K562 (cell line): ENCODE measurements around the gene RNF123. TPM values are rescaled to one million over a fixed set of nuclear protein-coding genes. Genes with fewer than 3 reads are reported as not detected.

Experiments used
- ATAC-seq: fragments of 200-7000 bp; cut with Tn5 transposase; 3 replicates; pipeline ENCODE4 v1.9.1; 2020; ENCODE audit warnings: moderate library complexity
- BruUV-seq: library from RNA; stranded (reverse); fragments of 400-500 nt; replicated peaks from 2 replicates; lab custom pipeline; 2021; lab: Mats Ljungman, UMichigan
- CTCF ChIA-PET: fragments of 300-600 bp; formaldehyde crosslinking; extraction: SDS; loops from one replicate; lab custom pipeline; 2021; ENCODE audit warnings: low intra/inter-chr PET ratio; lab: Yijun Ruan, JAX
- POLR2A ChIA-PET: fragments of 300-600, 350-650 bp; sonication (Branson Sonifier 250); formaldehyde crosslinking; extraction: SDS; loops from one replicate; lab custom pipeline; 2021; ENCODE audit warnings: antibody characterized with exemption, inconsistent platforms; lab: Yijun Ruan, JAX
- DNase-seq, 4 experiments: peaks; one replicate each; pipeline versions ENCODE4 v3.0.0 to v3.0.0-alpha.2; 2011 to 2018; ENCODE audit warnings: low spot score in 3 of 4, mixed read lengths in 3 of 4; ENCODE audit errors: extremely low read depth in 1 of 4
- FAIRE-seq: peaks from 2 replicates; lab custom pipeline; 2011; peaks lifted over from hg19 to GRCh38; lab: Jason Lieb, UNC
- H2AFZ ChIP-seq: 2 replicates; pipeline ENCODE4 v1.6.0; 2011; ENCODE audit warnings: low read depth, low read length, control low read depth, inconsistent platforms
- H3K27ac ChIP-seq: fragments of 200-600 bp; 3 replicates; pipeline ENCODE4 v1.8.0; 2011; ENCODE audit warnings: low read depth, mild to moderate bottlenecking, control low read depth, inconsistent platforms, low read length, moderate library complexity, mixed read lengths; ENCODE audit errors: extremely low read depth
- H3K27me3 ChIP-seq, 2 experiments: fragments of 300-600 bp in 1 of 2; 2 replicates in 1 of 2; 3 replicates in 1 of 2; pipeline versions ENCODE4 v1.6.0 to v1.8.0; 2011; ENCODE audit warnings: inconsistent platforms in 2 of 2, low read length in 2 of 2, mild to moderate bottlenecking in 1 of 2, mixed read lengths in 1 of 2, moderate library complexity in 1 of 2; ENCODE audit not compliant: control insufficient read depth in 2 of 2, insufficient read depth in 2 of 2
- H3K36me3 ChIP-seq: fragments of 300-600 bp; 3 replicates; pipeline ENCODE4 v1.8.0; 2011; ENCODE audit warnings: mild to moderate bottlenecking, low read length, inconsistent platforms; ENCODE audit not compliant: control insufficient read depth, insufficient read depth
- H3K4me1 ChIP-seq, 2 experiments: fragments of 200-600 bp in 1 of 2; replicated peaks in 1 of 2; 2 replicates in 1 of 2; 3 replicates in 1 of 2; pipeline versions ENCODE4 v1.5.1 to v1.8.0; 2011; ENCODE audit warnings: inconsistent platforms in 2 of 2, low read length in 2 of 2, mild to moderate bottlenecking in 1 of 2, mixed read lengths in 1 of 2, moderate library complexity in 1 of 2; ENCODE audit not compliant: control insufficient read depth in 2 of 2, insufficient read depth in 2 of 2
- H3K4me2 ChIP-seq: 2 replicates; pipeline ENCODE4 v1.6.1; 2011; ENCODE audit warnings: low read length, control low read depth, inconsistent platforms, mixed read lengths; ENCODE audit not compliant: insufficient read depth
- H3K4me3 ChIP-seq: fragments of 200-600 bp; sonication (generic), shearing (Covaris generic); 2 replicates; pipeline ENCODE4 v1.5.1; 2016; ENCODE audit warnings: control low read depth, inconsistent platforms
- H3K79me2 ChIP-seq: fragments of 200-600 bp; 3 replicates; pipeline ENCODE4 v1.8.0; 2011; ENCODE audit warnings: low read length, inconsistent platforms; ENCODE audit not compliant: control insufficient read depth, insufficient read depth
- H3K9ac ChIP-seq, 2 experiments: 2 replicates each; pipeline versions ENCODE4 v1.6.0 to v1.6.1; 2011; ENCODE audit warnings: low read depth in 2 of 2, low read length in 2 of 2, control low read depth in 1 of 2, inconsistent platforms in 1 of 2, mild to moderate bottlenecking in 1 of 2, mixed read lengths in 1 of 2; ENCODE audit not compliant: insufficient read depth in 1 of 2
- H3K9me1 ChIP-seq: one replicate; pipeline ENCODE4 v1.6.0; 2011; ENCODE audit warnings: inconsistent platforms, mild to moderate bottlenecking, low read length, moderate library complexity; ENCODE audit not compliant: control insufficient read depth, insufficient read depth
- H3K9me3 ChIP-seq: replicated peaks from 2 replicates; pipeline ENCODE4 v1.5.1; 2011; ENCODE audit warnings: low read depth, low read length, inconsistent platforms; ENCODE audit not compliant: control insufficient read depth, insufficient read depth
- H4K20me1 ChIP-seq: replicated peaks from 2 replicates; pipeline ENCODE4 v1.6.1; 2011; ENCODE audit warnings: low read length, inconsistent platforms, mixed read lengths; ENCODE audit not compliant: control insufficient read depth, insufficient read depth
- BCL6 ChIP-seq: fragments of 250-450 bp; sonication (Bioruptor Pico); IDR thresholded peaks from 2 replicates; pipeline ENCODE4 v1.4.0; 2020
- DACH1 ChIP-seq: fragments of 450-650 bp; IDR thresholded peaks from 2 replicates; pipeline ENCODE4 v1.6.1; 2018; ENCODE audit not compliant: partially characterized antibody
- HMGN3 ChIP-seq: IDR thresholded peaks from 2 replicates; pipeline ENCODE4 v1.6.1; 2011; ENCODE audit warnings: borderline replicate concordance, low read depth, mild to moderate bottlenecking, mixed read lengths, low read length; ENCODE audit not compliant: insufficient read length; ENCODE audit errors: extremely low read depth
- IFI16 ChIP-seq: fragments of 250-450 bp; sonication (Bioruptor Pico); IDR thresholded peaks from 2 replicates; pipeline ENCODE4 v2.1.2; 2022; ENCODE audit warnings: mild to moderate bottlenecking, inconsistent platforms
- MAFF ChIP-seq: IDR thresholded peaks from 2 replicates; pipeline ENCODE4 v1.6.1; 2012; ENCODE audit warnings: low read length, improper control_type of control experiment
- POLR2AphosphoS5 ChIP-seq: IDR thresholded peaks from 2 replicates; pipeline ENCODE4 v1.6.1; 2011; ENCODE audit warnings: mild to moderate bottlenecking, low read depth, low read length, moderate library complexity; ENCODE audit not compliant: control insufficient read depth, insufficient read depth
- RAD51 ChIP-seq: fragments of 450-650 bp; IDR thresholded peaks from 2 replicates; pipeline ENCODE4 v1.7.1; 2016; ENCODE audit warnings: low read depth, mild to moderate bottlenecking, borderline replicate concordance
- RBM39 ChIP-seq: fragments of 200-400 bp; formaldehyde crosslinking; optimal IDR thresholded peaks from 2 replicates; pipeline ENCODE3; 2018; ENCODE audit warnings: low read depth, low read length
- WGBS: fragments of 100-300 bp; shearing (Covaris generic); methylation state at CpG from one replicate; pipeline ENCODE4 v1.1.6; 2016; ENCODE audit warnings: low coverage, mixed read lengths; ENCODE audit not compliant: insufficient coverage; ENCODE audit errors: missing lambda C conversion rate; 5-methylcytosine and 5-hydroxymethylcytosine counted together
- in situ Hi-C: fragments of 300-500 bp; cut with MboI; formaldehyde crosslinking; loops from 4 replicates; pipeline ENCODE4 v1.15.0; 2018; ENCODE audit warnings: inconsistent platforms, mixed read lengths
- intact Hi-C: fragments of 100-400 bp; cut with micrococcal nuclease; formaldehyde crosslinking; loops from 2 replicates; pipeline ENCODE4 v1.14.2; 2022
- polyA plus RNA-seq, 8 experiments: library from polyadenylated mRNA; depleted of rRNA in 4 of 8; stranded (reverse) in 5 of 8; unstranded in 3 of 8; fragments of >200 nt; fragmentation: Nextera tagmentation in 2 of 8; fragmentation: Illumina TruSeq in 1 of 8; extraction: Ambion mirVana in 2 of 8; extraction: Trizol in 1 of 8; gene quantifications; 2 replicates each; pipeline versions ENCODE4 v1.2.1 to v1.2.3, GENCODE V29; 2011 to 2014; ENCODE audit warnings: inconsistent platforms in 1 of 8, missing spikeins in 1 of 8
- total RNA-seq, 7 experiments: library from RNA; depleted of rRNA in 6 of 7; stranded (reverse); fragments of >200 nt in 6 of 7; fragmentation: Illumina TruSeq in 2 of 7; extraction: Trizol in 2 of 7; gene quantifications; 2 replicates each; pipeline versions ENCODE4 v1.2.1 to v1.2.3, GENCODE V29; 2011 to 2021; ENCODE audit warnings: low replicate concordance in 1 of 7
- TF ChIP-seq, protein P1 (sequence below): sonication (generic); formaldehyde crosslinking; IDR thresholded peaks from 2 replicates; pipeline ENCODE4 v1.4.0; 2020; ENCODE audit warnings: mild to moderate bottlenecking, missing genetic modification reagents
- TF ChIP-seq, protein P2 (sequence below), 2 experiments: fragments of 150-350 bp in 1 of 2; IDR thresholded peaks; 2 replicates each; pipeline ENCODE4 v1.6.1; 2012 to 2016; ENCODE audit warnings: low read depth in 2 of 2, low read length in 2 of 2, mild to moderate bottlenecking in 1 of 2, moderate library complexity in 1 of 2
- TF ChIP-seq, protein P3 (sequence below), 2 experiments: fragments of 250-450 bp in 1 of 2; fragments of 450-650 bp in 1 of 2; sonication (Bioruptor Pico) in 1 of 2; IDR thresholded peaks; 2 replicates each; pipeline versions ENCODE4 v1.6.1 to v1.8.0; 2016 to 2021; ENCODE audit warnings: mild to moderate bottlenecking in 2 of 2, moderate library complexity in 2 of 2, missing compliant biosample characterization in 1 of 2, missing genetic modification characterization in 1 of 2
- TF ChIP-seq, protein P4 (sequence below): IDR thresholded peaks from 3 replicates; pipeline ENCODE4 v1.6.1; 2011; ENCODE audit warnings: borderline replicate concordance, mild to moderate bottlenecking, moderate library complexity; ENCODE audit not compliant: insufficient read length; ENCODE audit errors: extremely low read depth

The RNF123 gene
- total and polyA plus RNA-seq, 9 of the 15 experiments (the other 6 are each of a cell fraction or from before 2014, with no cell fraction given), result 8.7 to 53.1 (median 17.5) TPM

DNA sequence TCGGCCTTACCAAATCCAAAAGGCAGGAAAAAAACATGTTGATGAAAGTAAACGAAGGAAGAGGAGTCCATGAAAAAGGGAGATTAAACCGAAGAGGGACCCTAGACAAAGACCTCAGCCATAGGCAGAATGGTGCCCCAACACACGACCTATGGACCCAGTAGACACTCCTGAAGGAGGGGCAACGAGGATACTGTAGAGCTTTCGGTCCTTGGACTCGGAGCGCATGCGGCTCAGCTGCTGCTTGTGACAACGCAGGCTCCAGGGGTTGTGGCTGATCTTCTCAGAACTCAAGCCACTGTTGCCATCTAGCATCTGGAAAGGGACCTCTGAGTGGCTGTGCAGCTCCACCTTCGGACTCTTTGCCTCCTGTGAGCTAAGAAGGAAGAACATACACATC, 43.2 kb downstream of the RNF123 start:
- in situ Hi-C loops, result no loop called here
- Histone ChIP-seq H3K4me2 (no peak overlapping the region), H3K9me1 (no peaks in the 10 kb centered on the region), H3K4me3 (no peak overlapping the region), H3K36me3 (peaks cover 67% of the 10 kb centered on the region), H3K27ac (no peak overlapping the region), H2AFZ (no peak overlapping the region), H4K20me1 (no peaks in the 10 kb centered on the region), H3K9me3 (no peaks in the 10 kb centered on the region), H3K79me2 (no peaks in the 10 kb centered on the region; the same call in 2 of the 3 replicates), H3K9ac (no peak overlapping the region), H3K27me3 (no peaks in the 10 kb centered on the region), H3K4me1 (no peaks in the 10 kb centered on the region; a peak in 1 of 5 replicates)
- DNase-seq (no peak), FAIRE-seq (no peak), ATAC-seq (no peak)
- 89% methylated on average over 9 of the region's 11 CpGs for WGBS
- CTCF ChIA-PET, result no interaction called here
- POLR2A ChIA-PET, result interaction anchor here (1.0 to 1.4 kb wide), 2 partner anchors 9 to 12 kb away, joined by 3 read pairs; partner anchors contain the start of gene GMPPB
- BruUV-seq, result no TSS peak
- intact Hi-C loops, result no loop called here
- no peak for TF ChIP-seq HMGN3
- no peak for TF ChIP-seq RBM39
- TF ChIP-seq, protein P1, sequence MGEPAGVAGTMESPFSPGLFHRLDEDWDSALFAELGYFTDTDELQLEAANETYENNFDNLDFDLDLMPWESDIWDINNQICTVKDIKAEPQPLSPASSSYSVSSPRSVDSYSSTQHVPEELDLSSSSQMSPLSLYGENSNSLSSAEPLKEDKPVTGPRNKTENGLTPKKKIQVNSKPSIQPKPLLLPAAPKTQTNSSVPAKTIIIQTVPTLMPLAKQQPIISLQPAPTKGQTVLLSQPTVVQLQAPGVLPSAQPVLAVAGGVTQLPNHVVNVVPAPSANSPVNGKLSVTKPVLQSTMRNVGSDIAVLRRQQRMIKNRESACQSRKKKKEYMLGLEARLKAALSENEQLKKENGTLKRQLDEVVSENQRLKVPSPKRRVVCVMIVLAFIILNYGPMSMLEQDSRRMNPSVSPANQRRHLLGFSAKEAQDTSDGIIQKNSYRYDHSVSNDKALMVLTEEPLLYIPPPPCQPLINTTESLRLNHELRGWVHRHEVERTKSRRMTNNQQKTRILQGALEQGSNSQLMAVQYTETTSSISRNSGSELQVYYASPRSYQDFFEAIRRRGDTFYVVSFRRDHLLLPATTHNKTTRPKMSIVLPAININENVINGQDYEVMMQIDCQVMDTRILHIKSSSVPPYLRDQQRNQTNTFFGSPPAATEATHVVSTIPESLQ, result no peak
- TF ChIP-seq IFI16 (CRISPR knock-in tag), result no peak
- no peak for TF ChIP-seq BCL6 (CRISPR knock-in tag)
- TF ChIP-seq, protein P2, sequence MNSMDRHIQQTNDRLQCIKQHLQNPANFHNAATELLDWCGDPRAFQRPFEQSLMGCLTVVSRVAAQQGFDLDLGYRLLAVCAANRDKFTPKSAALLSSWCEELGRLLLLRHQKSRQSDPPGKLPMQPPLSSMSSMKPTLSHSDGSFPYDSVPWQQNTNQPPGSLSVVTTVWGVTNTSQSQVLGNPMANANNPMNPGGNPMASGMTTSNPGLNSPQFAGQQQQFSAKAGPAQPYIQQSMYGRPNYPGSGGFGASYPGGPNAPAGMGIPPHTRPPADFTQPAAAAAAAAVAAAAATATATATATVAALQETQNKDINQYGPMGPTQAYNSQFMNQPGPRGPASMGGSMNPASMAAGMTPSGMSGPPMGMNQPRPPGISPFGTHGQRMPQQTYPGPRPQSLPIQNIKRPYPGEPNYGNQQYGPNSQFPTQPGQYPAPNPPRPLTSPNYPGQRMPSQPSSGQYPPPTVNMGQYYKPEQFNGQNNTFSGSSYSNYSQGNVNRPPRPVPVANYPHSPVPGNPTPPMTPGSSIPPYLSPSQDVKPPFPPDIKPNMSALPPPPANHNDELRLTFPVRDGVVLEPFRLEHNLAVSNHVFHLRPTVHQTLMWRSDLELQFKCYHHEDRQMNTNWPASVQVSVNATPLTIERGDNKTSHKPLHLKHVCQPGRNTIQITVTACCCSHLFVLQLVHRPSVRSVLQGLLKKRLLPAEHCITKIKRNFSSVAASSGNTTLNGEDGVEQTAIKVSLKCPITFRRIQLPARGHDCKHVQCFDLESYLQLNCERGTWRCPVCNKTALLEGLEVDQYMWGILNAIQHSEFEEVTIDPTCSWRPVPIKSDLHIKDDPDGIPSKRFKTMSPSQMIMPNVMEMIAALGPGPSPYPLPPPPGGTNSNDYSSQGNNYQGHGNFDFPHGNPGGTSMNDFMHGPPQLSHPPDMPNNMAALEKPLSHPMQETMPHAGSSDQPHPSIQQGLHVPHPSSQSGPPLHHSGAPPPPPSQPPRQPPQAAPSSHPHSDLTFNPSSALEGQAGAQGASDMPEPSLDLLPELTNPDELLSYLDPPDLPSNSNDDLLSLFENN (IDR thresholded peaks at IDR 0.05; ENCODE audit: low read depth in 2 of 2, low read length in 2 of 2), result no peak
- no peak for TF ChIP-seq MAFF
- no peak for TF ChIP-seq POLR2AphosphoS5
- TF ChIP-seq, protein P3, sequence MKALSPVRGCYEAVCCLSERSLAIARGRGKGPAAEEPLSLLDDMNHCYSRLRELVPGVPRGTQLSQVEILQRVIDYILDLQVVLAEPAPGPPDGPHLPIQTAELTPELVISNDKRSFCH (CRISPR knock-in tag; IDR thresholded peaks at IDR 0.05), result no peak
- TF ChIP-seq, protein P3 (tag; IDR thresholded peaks at IDR 0.05), result no peak
- no peak for TF ChIP-seq DACH1
- TF ChIP-seq, protein P4, sequence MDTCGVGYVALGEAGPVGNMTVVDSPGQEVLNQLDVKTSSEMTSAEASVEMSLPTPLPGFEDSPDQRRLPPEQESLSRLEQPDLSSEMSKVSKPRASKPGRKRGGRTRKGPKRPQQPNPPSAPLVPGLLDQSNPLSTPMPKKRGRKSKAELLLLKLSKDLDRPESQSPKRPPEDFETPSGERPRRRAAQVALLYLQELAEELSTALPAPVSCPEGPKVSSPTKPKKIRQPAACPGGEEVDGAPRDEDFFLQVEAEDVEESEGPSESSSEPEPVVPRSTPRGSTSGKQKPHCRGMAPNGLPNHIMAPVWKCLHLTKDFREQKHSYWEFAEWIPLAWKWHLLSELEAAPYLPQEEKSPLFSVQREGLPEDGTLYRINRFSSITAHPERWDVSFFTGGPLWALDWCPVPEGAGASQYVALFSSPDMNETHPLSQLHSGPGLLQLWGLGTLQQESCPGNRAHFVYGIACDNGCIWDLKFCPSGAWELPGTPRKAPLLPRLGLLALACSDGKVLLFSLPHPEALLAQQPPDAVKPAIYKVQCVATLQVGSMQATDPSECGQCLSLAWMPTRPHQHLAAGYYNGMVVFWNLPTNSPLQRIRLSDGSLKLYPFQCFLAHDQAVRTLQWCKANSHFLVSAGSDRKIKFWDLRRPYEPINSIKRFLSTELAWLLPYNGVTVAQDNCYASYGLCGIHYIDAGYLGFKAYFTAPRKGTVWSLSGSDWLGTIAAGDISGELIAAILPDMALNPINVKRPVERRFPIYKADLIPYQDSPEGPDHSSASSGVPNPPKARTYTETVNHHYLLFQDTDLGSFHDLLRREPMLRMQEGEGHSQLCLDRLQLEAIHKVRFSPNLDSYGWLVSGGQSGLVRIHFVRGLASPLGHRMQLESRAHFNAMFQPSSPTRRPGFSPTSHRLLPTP, result no peak
- no peak for TF ChIP-seq RAD51
